Tibial nerve (tissue), 4 donors: ENCODE measurements around the gene KIF21A. TPM values are rescaled to one million over a fixed set of nuclear protein-coding genes. Genes with fewer than 3 reads are reported as not detected.

Experiments used
- DNase-seq, 2 donors: peaks; one replicate each; pipeline ENCODE4 v3.0.0-alpha.2; 2019; ENCODE audit warnings: low spot score in 2 of 2
- H3K27ac ChIP-seq, 4 donors: fragments of 200-600 bp; sonication (generic) in 3 of 4; one replicate each; pipeline ENCODE4 v1.5.1; 2017 to 2019; ENCODE audit warnings: mild to moderate bottlenecking in 1 of 4
- H3K27me3 ChIP-seq, 2 donors: fragments of 200-600 bp; sonication (generic) in 1 of 2; one replicate each; pipeline versions ENCODE4 v1.5.1 to v1.6.0; 2017 to 2019
- H3K36me3 ChIP-seq, 3 donors: fragments of 200-600 bp; sonication (generic); one replicate each; pipeline ENCODE4 v1.5.1; 2018 to 2019
- H3K4me1 ChIP-seq, 4 donors: fragments of 200-600 bp; sonication (generic) in 3 of 4; one replicate each; pipeline ENCODE4 v1.5.1; 2017 to 2019
- H3K4me3 ChIP-seq, 4 donors: fragments of 200-600 bp; sonication (generic) in 3 of 4; one replicate each; pipeline ENCODE4 v1.5.1; 2017 to 2019; ENCODE audit warnings: mild to moderate bottlenecking in 1 of 4, moderate library complexity in 1 of 4
- H3K9me3 ChIP-seq, 4 donors: fragments of 200-600 bp; sonication (generic) in 3 of 4; one replicate each; pipeline ENCODE4 v1.5.1; 2017 to 2019
- CTCF ChIP-seq, 5 experiments: fragments of 200-600 bp in 3 of 5; fragments of 450-650 bp in 2 of 5; sonication (generic) in 3 of 5; IDR thresholded peaks; one replicate each; pipeline ENCODE4 v1.5.1; 2016 to 2019; ENCODE audit warnings: antibody characterized with exemption in 5 of 5, mild to moderate bottlenecking in 3 of 5, moderate library complexity in 2 of 5
- EP300 ChIP-seq, 2 donors: sonication (generic); formaldehyde crosslinking; IDR thresholded peaks; one replicate each; pipeline ENCODE4 v1.6.1; 2017; ENCODE audit warnings: antibody characterized with exemption in 2 of 2, mild to moderate bottlenecking in 1 of 2
- POLR2A ChIP-seq, 2 donors: fragments of 450-650 bp; IDR thresholded peaks; one replicate each; pipeline ENCODE4 v1.6.1; 2017; ENCODE audit warnings: antibody characterized with exemption in 2 of 2, mild to moderate bottlenecking in 2 of 2, moderate library complexity in 2 of 2
- WGBS, 2 donors: methylation state at CpG; one replicate each; pipeline ENCODE4 v1.1.5; 2018; 5-methylcytosine and 5-hydroxymethylcytosine counted together
- total RNA-seq, 4 donors: library from RNA; depleted of rRNA; stranded (reverse); fragments of >200 nt; gene quantifications; one replicate each; pipeline ENCODE4 v1.1.0, GENCODE V29; 2016

The KIF21A gene
- total RNA-seq, 4 donors from 2014 or later = 13.5 to 56.6 (median 30.2) TPM

- TF ChIP-seq EP300 (IDR thresholded peaks at IDR 0.05) = no peak
- TF ChIP-seq CTCF (IDR thresholded peaks at IDR 0.05) = no peak
- no peak for TF ChIP-seq POLR2A (IDR thresholded peaks at IDR 0.05)
- no peak overlapping the region for H3K4me3 ChIP-seq
- no peaks in the 10 kb centered on the region for H3K9me3 ChIP-seq
- DNase-seq = no peak
- H3K27ac ChIP-seq = no peak overlapping the region
- no peaks in the 10 kb centered on the region for H3K27me3 ChIP-seq
- H3K36me3 ChIP-seq = no peaks in the 10 kb centered on the region
- 41 to 42% methylated on average over 2 of the region's 2 CpGs for WGBS, 2 donors
- peaks cover 0 to 10% (median 0%) of the 10 kb centered on the region in 4 donors for H3K4me1 ChIP-seq
Observed at GRCh38 chr12:39294715-39295114, 148.2 kb downstream of the KIF21A start.

GRCh38 chr12:39292125-39292630, 150.7 kb downstream of the KIF21A start:
- peaks cover 0 to 10% (median 0%) of the 10 kb centered on the region in 4 donors for H3K4me1 ChIP-seq
- H3K36me3 ChIP-seq = no peaks in the 10 kb centered on the region
- no peak overlapping the region for H3K27ac ChIP-seq
- no peak for DNase-seq
- TF ChIP-seq POLR2A (IDR thresholded peaks at IDR 0.05) (no peak), EP300 (IDR thresholded peaks at IDR 0.05) (no peak)
- no peak overlapping the region for H3K4me3 ChIP-seq
- no peaks in the 10 kb centered on the region for H3K9me3 ChIP-seq
- H3K27me3 ChIP-seq = no peaks in the 10 kb centered on the region
- WGBS, 2 donors = 31 to 37% methylated on average over 1 of the region's 1 CpG

- WGBS, 2 donors = 85 to 89% methylated on average over 2 of the region's 2 CpGs
- Histone ChIP-seq H3K36me3 (no peaks in the 10 kb centered on the region), H3K9me3 (no peaks in the 10 kb centered on the region), H3K27me3 (no peaks in the 10 kb centered on the region), H3K27ac (no peak overlapping the region), H3K4me3 (no peak overlapping the region), H3K4me1 (no peaks in the 10 kb centered on the region)
- no peak for TF ChIP-seq EP300 (IDR thresholded peaks at IDR 0.05)
- TF ChIP-seq POLR2A (IDR thresholded peaks at IDR 0.05) = no peak
- no peak for TF ChIP-seq CTCF (IDR thresholded peaks at IDR 0.05)
- no peak for DNase-seq
Observed at GRCh38 chr12:39287817-39288216, 155.1 kb downstream of the KIF21A start.

- Histone ChIP-seq H3K27me3 (no peaks in the 10 kb centered on the region), H3K9me3 (no peaks in the 10 kb centered on the region), H3K4me3 (no peak overlapping the region), H3K4me1 (no peaks in the 10 kb centered on the region), H3K36me3 (no peaks in the 10 kb centered on the region), H3K27ac (no peak overlapping the region)
- DNase-seq = no peak
- TF ChIP-seq POLR2A (IDR thresholded peaks at IDR 0.05) = no peak
- TF ChIP-seq CTCF (IDR thresholded peaks at IDR 0.05) = no peak
- TF ChIP-seq EP300 (IDR thresholded peaks at IDR 0.05) = no peak
- WGBS, 2 donors = 67 to 69% methylated on average over 4 of the region's 4 CpGs
Observed at GRCh38 chr12:39287409-39287808, 155.5 kb downstream of the KIF21A start.

GRCh38 chr12:39278426-39278825, 164.5 kb downstream of the KIF21A start:
- no peaks in the 10 kb centered on the region for H3K4me1 ChIP-seq
- TF ChIP-seq EP300 (IDR thresholded peaks at IDR 0.05) (no peak), POLR2A (IDR thresholded peaks at IDR 0.05) (no peak), CTCF (IDR thresholded peaks at IDR 0.05) (no peak)
- H3K36me3 ChIP-seq = no peaks in the 10 kb centered on the region
- no peaks in the 10 kb centered on the region for H3K9me3 ChIP-seq
- H3K27ac ChIP-seq = no peak overlapping the region
- H3K4me3 ChIP-seq = no peak overlapping the region
- no peak for DNase-seq
- H3K27me3 ChIP-seq = no peaks in the 10 kb centered on the region

GRCh38 chr12:39277416-39277815, 165.5 kb downstream of the KIF21A start:
- no peak overlapping the region for H3K4me3 ChIP-seq

More at GRCh38 chr12:39277416-39277815, 165.5 kb downstream of the KIF21A start:
- Histone ChIP-seq H3K27ac (no peak overlapping the region), H3K4me1 (no peaks in the 10 kb centered on the region), H3K36me3 (no peaks in the 10 kb centered on the region), H3K9me3 (no peaks in the 10 kb centered on the region), H3K27me3 (no peaks in the 10 kb centered on the region)
- TF ChIP-seq EP300 (IDR thresholded peaks at IDR 0.05) = no peak
- no peak for TF ChIP-seq CTCF (IDR thresholded peaks at IDR 0.05)
- no peak for TF ChIP-seq POLR2A (IDR thresholded peaks at IDR 0.05)
- 88 to 96% methylated on average over 1 of the region's 1 CpG for WGBS, 2 donors
- DNase-seq = no peak
